Liver (tissue), 9 donors: ENCODE measurements around the gene MAOA. TPM values are rescaled to one million over a fixed set of nuclear protein-coding genes. Genes with fewer than 3 reads are reported as not detected.

ENCODE experiments used
- DNase-seq: peaks from one replicate; pipeline ENCODE4 v3.0.0-alpha.2; 2017; ENCODE audit warnings: low spot score
- H3K27ac ChIP-seq, 2 donors: one replicate each; pipeline ENCODE4 v1.7.0; 2013; ENCODE audit warnings: inconsistent platforms in 2 of 2, low read length in 2 of 2, control low read depth in 1 of 2, low read depth in 1 of 2, mild to moderate bottlenecking in 1 of 2
- H3K27me3 ChIP-seq, 4 donors: one replicate each; pipeline versions ENCODE4 v1.6.1 to v1.7.0; 2013; ENCODE audit warnings: low read length in 3 of 4, inconsistent platforms in 1 of 4, mild to moderate bottlenecking in 1 of 4, moderate library complexity in 1 of 4; ENCODE audit not compliant: control insufficient read depth in 4 of 4, insufficient read depth in 4 of 4
- H3K36me3 ChIP-seq, 4 donors: one replicate each; pipeline versions ENCODE4 v1.6.1 to v1.7.0; 2013; ENCODE audit warnings: low read length in 3 of 4, mild to moderate bottlenecking in 3 of 4, low read depth in 1 of 4, moderate library complexity in 1 of 4; ENCODE audit not compliant: control insufficient read depth in 4 of 4, insufficient read depth in 3 of 4
- H3K4me1 ChIP-seq, 4 donors: one replicate each; pipeline versions ENCODE4 v1.6.1 to v1.7.0; 2013; ENCODE audit warnings: low read length in 3 of 4, mild to moderate bottlenecking in 3 of 4, moderate library complexity in 1 of 4; ENCODE audit not compliant: control insufficient read depth in 4 of 4, insufficient read depth in 4 of 4
- H3K4me3 ChIP-seq, 3 donors: one replicate each; pipeline versions ENCODE4 v1.6.1 to v1.7.0; 2013; ENCODE audit warnings: low read length in 3 of 3, control low read depth in 1 of 3, low read depth in 1 of 3, mild to moderate bottlenecking in 1 of 3
- H3K9ac ChIP-seq, 2 donors: one replicate each; pipeline ENCODE4 v1.7.0; 2013; ENCODE audit warnings: low read length in 2 of 2, mild to moderate bottlenecking in 2 of 2, moderate library complexity in 2 of 2, control low read depth in 1 of 2, low read depth in 1 of 2
- H3K9me3 ChIP-seq, 4 donors: one replicate each; pipeline versions ENCODE4 v1.6.1 to v1.7.0; 2013; ENCODE audit warnings: low read length in 3 of 4; ENCODE audit not compliant: control insufficient read depth in 4 of 4
- ATF3 ChIP-seq: IDR thresholded peaks from 2 replicates; pipeline ENCODE4 v1.6.1; 2016; ENCODE audit warnings: antibody characterized with exemption
- CTCF ChIP-seq: fragments of 150-350 bp; IDR thresholded peaks from 2 replicates; pipeline ENCODE4 v1.5.1; 2017; ENCODE audit warnings: improper control_type of control experiment, low read depth, low read length; ENCODE audit not compliant: missing input control
- EGR1 ChIP-seq, 2 donors: IDR thresholded peaks; 2 replicates each; pipeline ENCODE4 v1.6.1; 2016 to 2018; ENCODE audit warnings: antibody characterized with exemption in 2 of 2, low read depth in 2 of 2
- FOXA1 ChIP-seq: IDR thresholded peaks from 2 replicates; pipeline ENCODE4 v1.6.1; 2016; ENCODE audit warnings: antibody characterized with exemption
- FOXA2 ChIP-seq: IDR thresholded peaks from 2 replicates; pipeline ENCODE4 v1.6.1; 2016; ENCODE audit warnings: antibody characterized with exemption
- GABPA ChIP-seq, 2 donors: IDR thresholded peaks in 1 of 2; conservative IDR thresholded peaks in 1 of 2; 2 replicates each; pipeline ENCODE4 v1.6.1; 2016; ENCODE audit warnings: antibody characterized with exemption in 2 of 2, mild to moderate bottlenecking in 1 of 2, moderate library complexity in 1 of 2
- HNF4A ChIP-seq, 2 donors: conservative IDR thresholded peaks; 2 replicates each; pipeline ENCODE4 v1.6.1; 2016; ENCODE audit warnings: antibody characterized with exemption in 2 of 2, mild to moderate bottlenecking in 2 of 2
- HNF4G ChIP-seq: IDR thresholded peaks from 2 replicates; pipeline ENCODE4 v1.6.1; 2016; ENCODE audit warnings: antibody characterized with exemption
- JUND ChIP-seq, 2 donors: IDR thresholded peaks; 2 replicates each; pipeline ENCODE4 v1.6.1; 2016; ENCODE audit warnings: antibody characterized with exemption in 2 of 2
- MAX ChIP-seq: IDR thresholded peaks from 2 replicates; pipeline ENCODE4 v1.6.1; 2016; ENCODE audit warnings: antibody characterized with exemption
- NR2F2 ChIP-seq: IDR thresholded peaks from 2 replicates; pipeline ENCODE4 v1.6.1; 2016; ENCODE audit warnings: antibody characterized with exemption
- RAD21 ChIP-seq, 2 donors: IDR thresholded peaks; 2 replicates each; pipeline ENCODE4 v1.6.1; 2016; ENCODE audit warnings: antibody characterized with exemption in 2 of 2, mild to moderate bottlenecking in 2 of 2
- REST ChIP-seq: IDR thresholded peaks from 2 replicates; pipeline ENCODE4 v1.6.1; 2016; ENCODE audit warnings: antibody characterized with exemption, mild to moderate bottlenecking
- RXRA ChIP-seq, 2 donors: IDR thresholded peaks; 2 replicates each; pipeline ENCODE4 v1.6.1; 2017 to 2018; ENCODE audit warnings: antibody characterized with exemption in 2 of 2, mild to moderate bottlenecking in 1 of 2
- SP1 ChIP-seq: IDR thresholded peaks from 2 replicates; pipeline ENCODE4 v1.6.1; 2018; ENCODE audit warnings: antibody characterized with exemption, mild to moderate bottlenecking
- TAF1 ChIP-seq: conservative IDR thresholded peaks from 2 replicates; pipeline ENCODE4 v1.6.1; 2016; ENCODE audit warnings: antibody characterized with exemption, mild to moderate bottlenecking
- YY1 ChIP-seq: IDR thresholded peaks from 2 replicates; pipeline ENCODE4 v1.6.1; 2016; ENCODE audit warnings: antibody characterized with exemption, mild to moderate bottlenecking
- WGBS: extraction: QIAGEN DNeasy Blood & Tissue Kit; methylation state at CpG from one replicate; pipeline ENCODE4 v1.1.7; 2013; 5-methylcytosine and 5-hydroxymethylcytosine counted together
- polyA plus RNA-seq, 2 donors: library from polyadenylated mRNA; stranded (reverse) in 1 of 2; unstranded in 1 of 2; fragments of 200-250 nt in 1 of 2; fragments of >200 nt in 1 of 2; fragmentation: Nextera tagmentation in 1 of 2; extraction: Ambion mirVana in 1 of 2; gene quantifications; one replicate each; pipeline versions ENCODE4 v1.2.1 to v1.2.3, GENCODE V29; 2013 to 2015
- total RNA-seq, 2 donors: library from RNA; depleted of rRNA; stranded (reverse); fragments of >200 nt; gene quantifications; one replicate each; pipeline ENCODE4 v1.2.3, GENCODE V29; 2014
- donor health status: healthy.
- donor health status: healthy.
- donor health status: healthy.
- donor health status: healthy.
- donor health status: healthy.

Gene MAOA
- total and polyA plus RNA-seq, 4 donors, result 41.0 to 94.2 (median 75.3) TPM

GRCh38 chrX:43717161-43717560 lies 61.1 kb downstream of the MAOA start:
- peaks cover 0 to 14% (median 3%) of the 10 kb centered on the region in 4 donors for H3K9me3 ChIP-seq
- H3K9ac ChIP-seq, result no peak overlapping the region
- 92% methylated on average over 1 of the region's 1 CpG for WGBS
- no peak overlapping the region for H3K27ac ChIP-seq
- peaks cover 1 to 10% (median 5%) of the 10 kb centered on the region in 4 donors for H3K36me3 ChIP-seq
- H3K4me1 ChIP-seq, result no peaks in the 10 kb centered on the region
- DNase-seq, result no peak
- TF ChIP-seq RXRA (IDR thresholded peaks at IDR 0.05) (no peak), ATF3 (no peak), GABPA (IDR thresholded peaks at IDR 0.05 in 1 of 2, conservative IDR thresholded peaks at IDR 0.05 in 1 of 2) (no peak), MAX (no peak)
- H3K27me3 ChIP-seq, result no peaks in the 10 kb centered on the region
- H3K4me3 ChIP-seq, result no peak overlapping the region

GRCh38 chrX:43718081-43718480 lies 62.0 kb downstream of the MAOA start:
- TF ChIP-seq EGR1 (IDR thresholded peaks at IDR 0.05; ENCODE audit: low read depth in 2 of 2), result no peak
- TF ChIP-seq HNF4A (conservative IDR thresholded peaks at IDR 0.05), result no peak
- TF ChIP-seq SP1, result no peak
- TF ChIP-seq YY1, result no peak
- TF ChIP-seq TAF1, result no peak
- no peak for TF ChIP-seq HNF4G
- no peak for TF ChIP-seq RAD21 (IDR thresholded peaks at IDR 0.05)
- no peak for TF ChIP-seq JUND (IDR thresholded peaks at IDR 0.05)
- no peak for TF ChIP-seq MAX
- no peak for TF ChIP-seq REST
- TF ChIP-seq FOXA2, result no peak
- no peak for TF ChIP-seq NR2F2
- TF ChIP-seq FOXA1, result no peak
- TF ChIP-seq GABPA (IDR thresholded peaks at IDR 0.05 in 1 of 2, conservative IDR thresholded peaks at IDR 0.05 in 1 of 2), result no peak
- H3K36me3 ChIP-seq, result peaks cover 0 to 6% (median 3%) of the 10 kb centered on the region in 4 donors

GRCh38 chrX:43718546-43718945 lies 62.4 kb downstream of the MAOA start:
- Histone ChIP-seq H3K4me1 (no peaks in the 10 kb centered on the region), H3K27ac (no peak overlapping the region), H3K9ac (no peak overlapping the region), H3K27me3 (no peaks in the 10 kb centered on the region), H3K4me3 (no peak overlapping the region), H3K36me3 (peaks cover 0 to 6% (median 3%) of the 10 kb centered on the region in 4 donors), H3K9me3 (peaks cover 0 to 12% (median 3%) of the 10 kb centered on the region in 4 donors)
- 95% methylated on average over 6 of the region's 6 CpGs for WGBS
- no peak for DNase-seq
- TF ChIP-seq FOXA1 (no peak), TAF1 (no peak), FOXA2 (no peak), REST (no peak), RXRA (IDR thresholded peaks at IDR 0.05) (no peak), GABPA (IDR thresholded peaks at IDR 0.05 in 1 of 2, conservative IDR thresholded peaks at IDR 0.05 in 1 of 2) (no peak), EGR1 (IDR thresholded peaks at IDR 0.05; ENCODE audit: low read depth in 2 of 2) (no peak), YY1 (no peak), NR2F2 (no peak), CTCF (no peak), MAX (no peak), SP1 (no peak), HNF4A (conservative IDR thresholded peaks at IDR 0.05) (no peak)

More at GRCh38 chrX:43718081-43718480, 62.0 kb downstream of the MAOA start:
- H3K9ac ChIP-seq, result no peak overlapping the region
- 100% methylated on average over 1 of the region's 1 CpG for WGBS
- no peaks in the 10 kb centered on the region for H3K4me1 ChIP-seq
- H3K4me3 ChIP-seq, result no peak overlapping the region
- DNase-seq, result no peak
- H3K27me3 ChIP-seq, result no peaks in the 10 kb centered on the region
- no peak overlapping the region for H3K27ac ChIP-seq
- H3K9me3 ChIP-seq, result peaks cover 0 to 13% (median 3%) of the 10 kb centered on the region in 4 donors
